Spleen (tissue), 7 donors: ENCODE results near the gene JPH2.

ENCODE experiments used
- POLR2A ChIP-seq, 3 donors: fragments of 450-650 bp; IDR thresholded peaks; one replicate each; pipeline ENCODE4 v1.5.1; 2017; ENCODE audit warnings: antibody characterized with exemption in 3 of 3, mild to moderate bottlenecking in 1 of 3
- POLR2AphosphoS5 ChIP-seq, 3 donors: sonication (generic); formaldehyde crosslinking; IDR thresholded peaks; one replicate each; pipeline ENCODE4 v1.5.1; 2017; ENCODE audit warnings: antibody characterized with exemption in 3 of 3
- TF ChIP-seq, protein P1 (sequence below), 11 experiments: fragments of 200-600 bp in 7 of 11; fragments of 450-650 bp in 4 of 11; sonication (generic) in 4 of 11; IDR thresholded peaks in 8 of 11; conservative IDR thresholded peaks in 3 of 11; 1 replicate in 7 of 11; 2 replicates in 4 of 11; pipeline versions ENCODE4 v1.4.0 to v1.8.0; 2016 to 2021; ENCODE audit warnings: antibody characterized with exemption in 11 of 11, inconsistent platforms in 4 of 11, mild to moderate bottlenecking in 1 of 11
- donor health status: DM: no; HTN: no; CAD: no; lungs with moderate emphysema.
- donor health status: DM: no; HTN: no; CAD: no.
- donor health status: DM: no; HTN: no; CAD: no.

DNA sequence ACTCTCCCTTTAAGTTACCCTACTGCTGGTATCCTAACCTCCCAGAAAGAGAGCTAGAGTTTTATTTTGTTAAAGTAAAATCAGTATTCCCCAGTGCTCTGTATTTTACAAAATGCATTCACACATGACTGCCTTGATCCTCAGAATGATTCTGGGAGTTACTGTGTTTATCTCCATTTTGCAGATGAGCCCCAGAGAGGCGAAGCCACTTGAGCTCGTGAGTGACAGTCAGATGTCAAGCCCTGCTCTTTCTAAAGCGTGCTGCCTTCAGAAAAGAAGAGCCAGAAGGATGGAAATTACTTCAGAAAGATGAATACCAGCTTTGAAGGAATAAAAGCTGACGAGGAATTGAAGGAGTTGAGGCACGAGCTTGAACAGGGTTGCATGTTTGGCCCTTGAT, 37.6 kb upstream of the JPH2 start:
- TF ChIP-seq, protein P1, sequence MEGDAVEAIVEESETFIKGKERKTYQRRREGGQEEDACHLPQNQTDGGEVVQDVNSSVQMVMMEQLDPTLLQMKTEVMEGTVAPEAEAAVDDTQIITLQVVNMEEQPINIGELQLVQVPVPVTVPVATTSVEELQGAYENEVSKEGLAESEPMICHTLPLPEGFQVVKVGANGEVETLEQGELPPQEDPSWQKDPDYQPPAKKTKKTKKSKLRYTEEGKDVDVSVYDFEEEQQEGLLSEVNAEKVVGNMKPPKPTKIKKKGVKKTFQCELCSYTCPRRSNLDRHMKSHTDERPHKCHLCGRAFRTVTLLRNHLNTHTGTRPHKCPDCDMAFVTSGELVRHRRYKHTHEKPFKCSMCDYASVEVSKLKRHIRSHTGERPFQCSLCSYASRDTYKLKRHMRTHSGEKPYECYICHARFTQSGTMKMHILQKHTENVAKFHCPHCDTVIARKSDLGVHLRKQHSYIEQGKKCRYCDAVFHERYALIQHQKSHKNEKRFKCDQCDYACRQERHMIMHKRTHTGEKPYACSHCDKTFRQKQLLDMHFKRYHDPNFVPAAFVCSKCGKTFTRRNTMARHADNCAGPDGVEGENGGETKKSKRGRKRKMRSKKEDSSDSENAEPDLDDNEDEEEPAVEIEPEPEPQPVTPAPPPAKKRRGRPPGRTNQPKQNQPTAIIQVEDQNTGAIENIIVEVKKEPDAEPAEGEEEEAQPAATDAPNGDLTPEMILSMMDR (IDR thresholded peaks at IDR 0.05 in 8 of 11, conservative IDR thresholded peaks at IDR 0.05 in 3 of 11), result no peak
- no peak for TF ChIP-seq POLR2AphosphoS5 (IDR thresholded peaks at IDR 0.05)
- no peak for TF ChIP-seq POLR2A (IDR thresholded peaks at IDR 0.05)
